ENCODE data around the gene TFR2. TPM values are rescaled to one million over a fixed set of nuclear protein-coding genes. Genes with fewer than 3 reads are reported as not detected.

Gene TFR2
- total and polyA plus RNA-seq, 2 donors (not counting 3 experiments of a cell fraction or from before 2014, with no cell fraction given) = 0.37 to 0.60 TPM

- no peaks in the 10 kb centered on the region for H3K9me1 ChIP-seq (replicated peaks; ENCODE audit: control insufficient read depth, extremely low read depth, insufficient read depth, low read length)
- POLR2A ChIA-PET = interaction anchor here (1.0 kb wide), 3 partner anchors 90 to 248 kb away, joined by 3 to 5 read pairs (median 4); partner anchors contain the start of genes FBXO24, LRCH4 and ZCWPW1
- dilution Hi-C loops (cut with MboI; ENCODE audit: extremely low pct_ligation_motif_present, low sequenced_read_pairs) = no loop called here
- peaks cover 10 to 39% of the 10 kb centered on the region in 2 experiments for H3K36me3 ChIP-seq (ENCODE audit: control insufficient read depth in 2 of 2, extremely low read depth in 1 of 2, insufficient read depth in 2 of 2, low read length in 2 of 2)
- no peaks in the 10 kb centered on the region for H4K20me1 ChIP-seq (replicated peaks; ENCODE audit: control insufficient read depth, extremely low read depth, insufficient read depth, low read length)
- no peaks in the 10 kb centered on the region for H3K9me3 ChIP-seq (replicated peaks; ENCODE audit: control insufficient read depth, insufficient read depth, low read length)
- H3K27me3 ChIP-seq (ENCODE audit: control insufficient read depth in 2 of 2, insufficient read depth in 2 of 2, low read length in 2 of 2) = no peaks in the 10 kb centered on the region
- FAIRE-seq (no peak), DNase-seq (ENCODE audit: low read depth, low spot score) (no peak)
- H3K9ac ChIP-seq (replicated peaks; ENCODE audit: extremely low read depth, insufficient read depth, low read length) = no peak overlapping the region
- TF ChIP-seq JUN (IDR thresholded peaks at IDR 0.05; ENCODE audit: borderline replicate concordance, insufficient read depth, insufficient read length, low read depth) (no peak), POLR2A (IDR thresholded peaks at IDR 0.05; ENCODE audit: low read depth, low read length) (peak; percentile 18), EZH2 (IDR thresholded peaks at IDR 0.05; ENCODE audit: borderline replicate concordance, low read depth, low read length, severe bottlenecking) (no peak), MYC (IDR thresholded peaks at IDR 0.05; ENCODE audit: low read depth, low read length) (no peak), MAX (IDR thresholded peaks at IDR 0.05; ENCODE audit: insufficient read depth, insufficient read length) (no peak), GATA2 (IDR thresholded peaks at IDR 0.05; ENCODE audit: insufficient read depth, insufficient read length, low read depth, low read length) (no peak)
- H3K79me2 ChIP-seq (ENCODE audit: control insufficient read depth, insufficient read depth, low read length) = peaks cover 28% of the 10 kb centered on the region
- peak overlapping the region; percentile 26 for H3K27ac ChIP-seq (ENCODE audit: insufficient read depth, low read depth, low read length)
- H3K4me1 ChIP-seq (ENCODE audit: control insufficient read depth, extremely low read depth, insufficient read depth, low read length) = peaks cover 4% of the 10 kb centered on the region
- peak overlapping the region in 1 of 3 experiments; percentile 88 for H3K4me3 ChIP-seq (replicated peaks in 1 of 3; ENCODE audit: insufficient read depth in 1 of 3, low read depth in 1 of 3, low read length in 3 of 3)
- intact Hi-C loops (cut with micrococcal nuclease) = loop anchor here (5.0 kb wide), 1 partner anchor 209 kb away; no protein-coding TSS in a partner anchor
- H3K4me2 ChIP-seq (ENCODE audit: insufficient read depth, low read length) = no peak overlapping the region
- BruUV-seq (replicated peaks) = no TSS peak
- no peak overlapping the region for H2AFZ ChIP-seq (ENCODE audit: low read depth, low read length)
- CTCF ChIA-PET = interaction anchor here (0.6 to 2.2 kb wide), 6 partner anchors 16 to 211 kb away, joined by 3 to 9 read pairs (median 4); no protein-coding TSS in a partner anchor
Observed at GRCh38 chr7:100676501-100677306, 35.4 kb upstream of the TFR2 start.
